ENCODE data around the gene TMEM245.

Gene TMEM245

GRCh38 chr9:109020113-109020512 lies 99.6 kb downstream of the TMEM245 start:
- no peak for DNase-seq

GRCh38 chr9:109019420-109019819 lies 100.3 kb downstream of the TMEM245 start:
- DNase-seq: no peak

GRCh38 chr9:109017493-109017892 lies 102.3 kb downstream of the TMEM245 start:
- no peak for DNase-seq

GRCh38 chr9:109017061-109017460 lies 102.7 kb downstream of the TMEM245 start:
- no peak for DNase-seq

GRCh38 chr9:109016132-109016531 lies 103.6 kb downstream of the TMEM245 start:
- no peak for DNase-seq

GRCh38 chr9:109014608-109015280 lies 105.0 kb downstream of the TMEM245 start:
- no peak for DNase-seq

- DNase-seq: no peak
Observed at GRCh38 chr9:109013679-109014607, 105.8 kb downstream of the TMEM245 start.

- peak; percentile 88 for DNase-seq
Observed at GRCh38 chr9:109012876-109013678, 106.7 kb downstream of the TMEM245 start, which contains the start of gene CTNNAL1. TSS of gene CTNNAL1 (minus strand) at chr9:109013499. CDS start at chr9:109013442, 57 bp downstream.

- peak; percentile 44 for DNase-seq
Observed at GRCh38 chr9:109012009-109012875, 107.5 kb downstream of the TMEM245 start.

GRCh38 chr9:109011231-109011671 lies 108.5 kb downstream of the TMEM245 start:
- no peak for DNase-seq

- peak; percentile 0 for DNase-seq
Observed at GRCh38 chr9:109010746-109011145, 109.0 kb downstream of the TMEM245 start.

GRCh38 chr9:109005678-109006077 lies 114.1 kb downstream of the TMEM245 start:
- no peak for DNase-seq

GRCh38 chr9:109003116-109003515 lies 116.6 kb downstream of the TMEM245 start:
- DNase-seq: no peak

GRCh38 chr9:109002141-109002540 lies 117.6 kb downstream of the TMEM245 start:
- DNase-seq: no peak

GRCh38 chr9:109001275-109001676 lies 118.5 kb downstream of the TMEM245 start:
- no peak for DNase-seq

- DNase-seq: no peak
Observed at GRCh38 chr9:108997112-108997511, 122.6 kb downstream of the TMEM245 start.

GRCh38 chr9:108996643-108997042 lies 123.1 kb downstream of the TMEM245 start:
- no peak for DNase-seq

GRCh38 chr9:108994695-108995094 lies 125.1 kb downstream of the TMEM245 start:
- DNase-seq: no peak

GRCh38 chr9:108991479-108991878 lies 128.3 kb downstream of the TMEM245 start:
- no peak for DNase-seq

- no peak for DNase-seq
Observed at GRCh38 chr9:108983885-108984284, 135.9 kb downstream of the TMEM245 start.

- no peak for DNase-seq
Observed at GRCh38 chr9:108980893-108981292, 138.9 kb downstream of the TMEM245 start.

GRCh38 chr9:108978205-108978604 lies 141.5 kb downstream of the TMEM245 start:
- DNase-seq: no peak

All from NCI-H146 (cell line).